ENCODE results near the gene CPT1C. TPM values are rescaled to one million over a fixed set of nuclear protein-coding genes. Genes with fewer than 3 reads are reported as not detected.
A peak's percentile ranks its signal among the peaks of the same experiment; 100 is the strongest.

CPT1C gene
- total and polyA plus RNA-seq, 10 donors = 5.2 to 17.0 (median 15.5) TPM

DNA sequence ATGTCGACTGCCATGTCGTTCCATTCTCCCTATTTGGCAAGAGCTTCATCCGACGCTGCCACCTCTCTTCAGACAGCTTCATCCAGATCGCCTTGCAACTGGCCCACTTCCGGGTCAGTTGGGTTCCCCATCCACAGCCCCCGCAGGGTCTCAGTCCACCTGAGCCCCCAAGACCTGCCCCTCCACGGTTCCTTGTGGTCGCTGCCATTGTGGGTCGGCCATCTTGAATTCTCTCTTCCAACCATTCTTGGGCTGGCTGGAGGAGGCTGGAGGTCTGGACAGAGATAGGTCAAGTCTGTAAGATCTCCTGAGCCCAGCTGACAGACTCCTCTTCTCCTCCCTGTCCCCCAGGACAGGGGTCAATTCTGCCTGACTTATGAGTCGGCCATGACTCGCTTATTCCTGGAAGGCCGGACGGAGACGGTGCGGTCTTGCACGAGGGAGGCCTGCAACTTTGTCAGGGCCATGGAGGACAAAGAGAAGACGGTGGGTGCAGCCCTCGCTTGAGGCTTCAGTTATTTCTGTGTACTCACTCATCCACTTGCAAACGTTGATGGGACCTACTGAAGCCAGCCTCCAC is 19.5 kb downstream of the CPT1C start:
- WGBS, 5 donors = 92 to 96% (median 93%) methylated on average over 20 of the region's 20 CpGs
- intact Hi-C loops (cut with DNase I; ENCODE audit: low total_unique reads) = no loop called here

GRCh38 chr19:49712397-49712859 is 21.5 kb downstream of the CPT1C start:
- no peak for DNase-seq
- 54 to 75% (median 68%) methylated on average over 20 of the region's 20 CpGs for WGBS, 5 donors
- peaks cover 0 to 10% (median 7%) of the 10 kb centered on the region in 6 donors for H3K4me1 ChIP-seq
- no peak overlapping the region for H3K4me3 ChIP-seq
- H3K36me3 ChIP-seq = no peaks in the 10 kb centered on the region
- intact Hi-C loops (cut with DNase I; ENCODE audit: low total_unique reads) = no loop called here
- no peak for TF ChIP-seq POLR2AphosphoS5 (IDR thresholded peaks at IDR 0.05)
- TF ChIP-seq POLR2A (IDR thresholded peaks at IDR 0.05) = no peak
- TF ChIP-seq, protein P1, sequence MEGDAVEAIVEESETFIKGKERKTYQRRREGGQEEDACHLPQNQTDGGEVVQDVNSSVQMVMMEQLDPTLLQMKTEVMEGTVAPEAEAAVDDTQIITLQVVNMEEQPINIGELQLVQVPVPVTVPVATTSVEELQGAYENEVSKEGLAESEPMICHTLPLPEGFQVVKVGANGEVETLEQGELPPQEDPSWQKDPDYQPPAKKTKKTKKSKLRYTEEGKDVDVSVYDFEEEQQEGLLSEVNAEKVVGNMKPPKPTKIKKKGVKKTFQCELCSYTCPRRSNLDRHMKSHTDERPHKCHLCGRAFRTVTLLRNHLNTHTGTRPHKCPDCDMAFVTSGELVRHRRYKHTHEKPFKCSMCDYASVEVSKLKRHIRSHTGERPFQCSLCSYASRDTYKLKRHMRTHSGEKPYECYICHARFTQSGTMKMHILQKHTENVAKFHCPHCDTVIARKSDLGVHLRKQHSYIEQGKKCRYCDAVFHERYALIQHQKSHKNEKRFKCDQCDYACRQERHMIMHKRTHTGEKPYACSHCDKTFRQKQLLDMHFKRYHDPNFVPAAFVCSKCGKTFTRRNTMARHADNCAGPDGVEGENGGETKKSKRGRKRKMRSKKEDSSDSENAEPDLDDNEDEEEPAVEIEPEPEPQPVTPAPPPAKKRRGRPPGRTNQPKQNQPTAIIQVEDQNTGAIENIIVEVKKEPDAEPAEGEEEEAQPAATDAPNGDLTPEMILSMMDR (IDR thresholded peaks at IDR 0.05 in 8 of 11, conservative IDR thresholded peaks at IDR 0.05 in 3 of 11) = no peak
- no peak overlapping the region for H3K27ac ChIP-seq
- H3K9me3 ChIP-seq = no peaks in the 10 kb centered on the region
- H3K27me3 ChIP-seq (replicated peaks in 1 of 7) = no peaks in the 10 kb centered on the region

More for the DNA sequence above, 19.5 kb downstream of the CPT1C start:
- H3K27ac ChIP-seq = no peak overlapping the region
- no peak for DNase-seq
- H3K4me1 ChIP-seq = no peaks in the 10 kb centered on the region
- H3K27me3 ChIP-seq (replicated peaks in 1 of 7) = no peaks in the 10 kb centered on the region
- peaks cover 0 to 5% (median 0%) of the 10 kb centered on the region in 6 donors for H3K36me3 ChIP-seq
- H3K9me3 ChIP-seq = no peaks in the 10 kb centered on the region
- no peak overlapping the region for H3K4me3 ChIP-seq
- TF ChIP-seq, protein P1 (IDR thresholded peaks at IDR 0.05 in 8 of 11, conservative IDR thresholded peaks at IDR 0.05 in 3 of 11) = no peak
- TF ChIP-seq POLR2A (IDR thresholded peaks at IDR 0.05) (no peak), POLR2AphosphoS5 (IDR thresholded peaks at IDR 0.05) (no peak)

GRCh38 chr19:49713236-49713845 is 22.4 kb downstream of the CPT1C start:
- intact Hi-C loops (cut with DNase I; ENCODE audit: low total_unique reads) = no loop called here
- WGBS, 5 donors = 80 to 94% (median 85%) methylated on average over 6 to 8 of the region's 8 CpGs
- TF ChIP-seq, protein P1 (IDR thresholded peaks at IDR 0.05 in 8 of 11, conservative IDR thresholded peaks at IDR 0.05 in 3 of 11) = no peak

GRCh38 chr19:49716154-49716553 is 25.2 kb downstream of the CPT1C start:
- H3K4me3 ChIP-seq = no peak overlapping the region
- TF ChIP-seq POLR2AphosphoS5 (IDR thresholded peaks at IDR 0.05) (no peak), POLR2A (IDR thresholded peaks at IDR 0.05) (no peak)
- TF ChIP-seq, protein P1 (IDR thresholded peaks at IDR 0.05 in 8 of 11, conservative IDR thresholded peaks at IDR 0.05 in 3 of 11) = no peak
- H3K9me3 ChIP-seq = no peaks in the 10 kb centered on the region
- H3K4me1 ChIP-seq = peaks cover 0 to 28% (median 13%) of the 10 kb centered on the region in 6 donors
- DNase-seq = no peak
- no peaks in the 10 kb centered on the region for H3K27me3 ChIP-seq (replicated peaks in 1 of 7)
- intact Hi-C loops (cut with DNase I; ENCODE audit: low total_unique reads) = no loop called here
- peak overlapping the region in 3 of 8 donors; percentile 89 to 93 (median 92) for H3K27ac ChIP-seq
- H3K36me3 ChIP-seq = no peaks in the 10 kb centered on the region
- WGBS, 5 donors = 44 to 79% (median 57%) methylated on average over 3 of the region's 3 CpGs

More at GRCh38 chr19:49713236-49713845, 22.4 kb downstream of the CPT1C start:
- Histone ChIP-seq H3K27ac (no peak overlapping the region), H3K36me3 (no peaks in the 10 kb centered on the region), H3K9me3 (no peaks in the 10 kb centered on the region), H3K4me1 (peaks cover 0 to 19% (median 12%) of the 10 kb centered on the region in 6 donors), H3K4me3 (no peak overlapping the region), H3K27me3 (replicated peaks in 1 of 7) (no peaks in the 10 kb centered on the region)
- no peak for DNase-seq

All from spleen (tissue), 11 donors.